HG02571 (cell line): Measurements from ENCODE around the gene ERBIN.
"Not testable (repeated sequence)": the region's sequence is repeated elsewhere in the genome, so short reads cannot be mapped to it uniquely, and the experiment has no call there.

Source experiments
- ATAC-seq: cut with Tn5 transposase; IDR thresholded peaks from one replicate; pipeline ENCODE4 v1.9.1; 2021; ENCODE audit warnings: mild to moderate bottlenecking, moderate library complexity; ENCODE audit not compliant: unreplicated experiment

ERBIN gene

DNA sequence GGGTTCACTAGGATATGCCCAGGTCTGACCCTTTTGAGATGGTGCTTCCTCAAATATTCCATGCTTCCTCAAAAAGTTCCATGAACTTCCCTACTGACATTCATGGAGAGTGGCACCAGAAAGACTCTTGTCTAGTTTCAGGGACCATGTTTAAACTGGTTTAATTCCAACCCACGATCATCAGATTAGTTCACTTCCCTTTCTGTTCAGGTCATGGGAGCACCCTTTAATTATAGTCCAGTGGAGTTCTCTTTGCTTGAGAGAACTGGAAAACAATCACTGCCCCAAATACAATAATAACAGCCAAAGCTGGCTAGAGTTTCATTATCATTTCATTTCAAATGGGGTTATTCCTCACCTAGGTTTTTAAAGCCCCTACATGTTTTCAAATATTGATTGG is 9.7 kb upstream of the ERBIN start:
- ATAC-seq = no peak

DNA sequence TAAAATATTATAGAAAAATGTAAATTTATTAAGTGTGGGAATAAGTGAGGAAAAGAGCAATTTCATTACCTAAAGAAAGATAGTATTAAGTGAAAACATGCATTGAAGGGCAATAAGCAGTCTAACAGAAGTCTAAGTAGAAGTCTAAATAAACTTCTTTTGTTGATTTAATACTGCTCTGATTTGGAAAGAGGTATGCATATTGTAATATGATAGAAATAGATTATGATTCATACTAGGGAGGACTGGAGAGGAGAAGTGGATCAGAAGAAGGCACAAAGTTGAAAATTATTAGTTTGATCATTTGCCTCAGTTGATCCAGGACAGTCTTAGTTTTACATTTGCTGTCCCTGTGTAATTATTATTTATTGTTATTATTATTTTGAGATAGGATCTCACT is 6.6 kb upstream of the ERBIN start:
- ATAC-seq = no peak

DNA sequence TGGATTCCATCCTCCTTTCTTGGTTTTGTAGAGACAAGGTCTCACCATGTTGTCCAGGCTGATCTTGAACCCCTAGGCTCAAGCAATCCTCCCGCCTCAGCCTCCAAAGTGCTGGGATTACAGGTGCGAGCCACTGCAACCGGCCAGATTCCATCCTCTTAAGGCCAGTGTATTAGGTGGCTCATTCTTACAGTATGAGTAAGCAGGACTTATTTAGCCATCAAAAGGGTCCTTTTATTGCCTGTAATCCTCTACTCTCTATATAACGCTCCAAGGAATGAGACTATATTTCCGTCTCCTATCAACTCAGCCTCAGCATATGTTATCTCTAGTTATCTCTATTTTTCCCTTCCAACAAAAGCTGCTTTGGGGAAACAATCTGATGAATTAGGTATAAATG is 3.0 kb upstream of the ERBIN start:
- ATAC-seq = no peak

DNA sequence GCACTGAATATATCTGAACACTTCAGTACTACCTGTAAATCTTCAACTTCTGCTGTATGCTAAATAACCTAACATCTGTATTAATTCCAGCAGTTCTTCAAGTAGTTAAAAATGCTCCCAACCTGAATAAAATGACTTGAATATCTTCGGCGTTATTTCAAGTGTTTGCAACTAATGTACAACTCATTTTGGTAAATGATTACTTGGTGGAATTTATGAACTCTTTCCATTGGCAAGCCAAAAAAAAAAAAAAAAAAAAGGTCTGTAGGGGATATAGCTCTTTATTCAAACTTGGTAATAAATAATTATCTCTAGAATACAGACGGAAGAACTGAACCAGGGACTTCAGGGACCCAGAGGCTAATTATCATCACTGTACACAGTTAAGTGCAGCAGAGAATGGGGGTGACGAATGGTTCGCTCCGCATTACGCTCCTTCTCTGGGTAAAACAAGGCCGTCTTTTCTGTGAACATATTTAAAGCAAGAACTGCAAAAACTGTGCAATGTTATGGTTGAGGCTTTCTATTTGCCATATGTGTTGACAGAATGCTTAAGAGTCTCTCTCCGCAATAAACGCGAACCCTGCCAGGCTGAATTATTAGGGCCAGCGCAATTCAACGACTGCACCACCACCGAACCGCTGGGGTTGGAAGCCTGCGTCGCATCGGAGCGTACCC is 1.9 kb upstream of the ERBIN start:
- ATAC-seq = no peak

DNA sequence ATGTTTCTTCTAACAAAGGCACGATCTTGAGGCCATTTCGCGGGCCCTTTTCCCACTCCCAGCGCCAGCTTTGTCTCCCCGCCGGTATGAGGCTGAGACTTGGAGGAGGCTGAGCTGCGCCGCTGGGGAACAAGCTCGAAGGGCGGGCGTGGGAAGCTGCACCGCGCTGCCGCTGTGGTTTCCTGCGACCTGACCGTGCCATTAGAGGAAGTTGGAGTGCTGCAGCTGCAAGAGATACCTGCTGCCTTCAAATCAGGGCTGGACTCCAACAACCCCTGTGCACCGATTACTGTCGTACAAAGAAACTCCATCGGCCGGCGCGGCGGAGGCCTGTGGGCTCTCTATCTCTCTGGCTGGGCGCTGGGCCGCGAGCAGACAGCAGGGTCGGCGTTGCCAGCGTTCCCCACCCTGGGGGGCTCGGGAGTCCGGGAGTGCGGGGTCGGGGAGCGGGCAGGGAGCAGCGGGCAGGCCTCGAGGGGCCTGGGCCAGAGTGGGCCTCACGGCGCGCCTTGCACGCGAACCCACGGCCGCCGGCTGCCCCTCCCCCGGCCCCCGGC is 1.3 kb upstream of the ERBIN start:
- peak; percentile 54 for ATAC-seq

DNA sequence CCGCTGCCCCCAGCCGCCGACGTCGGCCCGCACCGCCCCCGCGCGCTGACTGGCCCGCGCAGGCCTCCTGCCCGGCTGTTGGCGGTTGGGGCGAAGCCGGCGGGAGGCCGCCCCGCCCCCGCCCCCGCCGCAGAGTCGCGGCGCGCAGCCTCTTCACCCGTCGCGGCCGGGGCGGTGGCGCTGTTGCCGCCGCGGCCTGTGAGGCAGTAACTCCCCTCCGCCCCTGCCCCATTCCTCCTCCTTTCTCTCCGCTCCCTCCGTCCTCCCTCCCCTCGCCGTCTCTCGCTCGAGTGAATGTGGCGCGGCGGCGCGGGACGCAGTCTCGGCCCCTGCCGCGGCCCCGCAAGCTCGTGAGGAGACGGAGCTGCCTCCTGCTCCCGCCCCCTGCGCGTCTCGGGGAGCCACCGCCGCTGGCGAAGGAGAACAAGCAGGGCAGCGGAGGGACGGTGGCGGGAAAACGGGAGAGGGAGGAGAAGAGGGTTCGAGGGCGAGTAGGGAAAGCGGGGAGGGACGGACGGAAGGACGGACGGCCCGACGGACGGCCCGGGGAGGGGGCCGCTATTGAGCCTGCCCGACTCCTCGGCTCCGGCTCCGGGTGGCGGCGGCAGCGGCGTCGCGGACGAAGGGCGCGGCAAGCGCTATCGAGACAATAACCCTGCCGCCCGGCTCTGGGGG is 637 bp upstream of the ERBIN start:
- ATAC-seq = peak; percentile 58

DNA sequence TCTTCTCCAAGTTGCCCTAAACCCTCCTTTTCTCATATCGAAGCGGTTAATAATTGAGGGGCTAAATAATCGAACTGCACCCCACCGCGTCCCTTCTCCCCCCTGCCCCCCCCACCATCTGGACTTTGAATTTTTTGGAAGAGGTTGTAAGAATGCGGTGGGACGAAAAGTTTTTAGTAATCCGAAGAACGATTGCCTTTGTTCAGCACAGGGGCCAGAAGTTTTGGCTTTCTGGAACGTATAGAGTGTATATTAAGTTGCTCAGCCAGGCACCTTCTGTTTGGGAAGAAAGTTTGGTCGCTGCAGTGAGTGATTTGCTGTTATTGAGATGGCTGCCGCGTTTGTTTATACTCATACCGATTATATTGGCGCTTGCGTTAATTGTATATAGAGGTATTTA is 518 bp downstream of the ERBIN start:
- ATAC-seq = no peak

DNA sequence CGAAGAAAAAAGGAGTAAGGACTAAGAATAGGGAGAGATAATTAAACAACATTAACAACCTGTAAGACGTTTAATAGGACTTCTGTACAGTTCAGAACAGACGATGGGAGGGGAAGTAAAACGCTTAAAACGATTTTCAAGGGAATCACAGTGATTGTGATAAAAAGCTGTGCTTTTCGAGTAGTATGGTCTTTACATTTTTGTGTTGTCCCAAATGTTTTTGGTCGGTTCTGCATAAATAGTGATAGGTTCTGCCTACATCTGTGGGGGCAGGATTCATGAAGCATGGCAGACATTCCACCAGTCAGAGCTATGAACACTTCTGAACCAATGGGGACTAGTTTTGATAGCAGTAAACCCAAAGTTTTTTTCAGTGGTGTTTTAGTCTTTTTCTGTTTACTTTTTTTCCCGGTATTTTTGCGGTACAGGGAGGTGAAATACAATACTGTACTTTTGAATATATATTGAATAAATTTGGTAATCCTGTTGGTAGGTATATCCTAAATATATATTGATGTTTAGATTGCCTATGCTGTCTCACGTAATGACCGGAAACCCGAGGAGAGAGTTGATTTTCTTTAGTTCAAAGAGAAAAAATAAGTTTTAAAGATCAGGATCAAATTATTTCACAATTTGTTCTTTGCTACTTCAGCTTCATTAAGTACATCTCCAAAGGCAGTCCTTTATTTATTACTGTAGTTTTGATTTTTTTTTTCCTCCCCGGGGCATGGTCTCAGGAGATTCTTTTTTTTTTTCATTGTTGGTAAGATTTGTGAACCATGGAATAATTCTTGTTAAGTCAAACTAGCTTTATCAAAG is 1.3 kb downstream of the ERBIN start:
- ATAC-seq = no peak

DNA sequence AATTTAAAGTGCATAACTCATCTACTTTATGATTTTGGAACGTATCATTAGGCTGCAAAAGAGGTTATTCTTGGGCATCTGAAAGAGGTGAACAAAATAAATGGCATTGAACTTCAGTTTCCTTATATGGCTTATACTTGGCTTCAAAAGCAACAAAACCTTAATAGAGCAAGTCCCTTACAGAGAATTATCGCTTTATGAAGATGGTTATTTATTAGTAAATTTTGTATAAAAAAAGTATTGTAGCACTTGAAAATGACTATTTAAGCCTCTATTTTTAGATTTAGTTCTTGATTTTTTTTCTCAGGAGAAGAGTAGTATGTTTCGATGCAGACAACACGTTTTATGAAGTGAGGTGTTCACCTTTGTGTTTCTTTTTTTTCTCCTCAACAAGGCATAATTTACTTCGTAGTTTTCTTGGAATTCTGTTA is 2.0 kb downstream of the ERBIN start:
- no peak for ATAC-seq

DNA sequence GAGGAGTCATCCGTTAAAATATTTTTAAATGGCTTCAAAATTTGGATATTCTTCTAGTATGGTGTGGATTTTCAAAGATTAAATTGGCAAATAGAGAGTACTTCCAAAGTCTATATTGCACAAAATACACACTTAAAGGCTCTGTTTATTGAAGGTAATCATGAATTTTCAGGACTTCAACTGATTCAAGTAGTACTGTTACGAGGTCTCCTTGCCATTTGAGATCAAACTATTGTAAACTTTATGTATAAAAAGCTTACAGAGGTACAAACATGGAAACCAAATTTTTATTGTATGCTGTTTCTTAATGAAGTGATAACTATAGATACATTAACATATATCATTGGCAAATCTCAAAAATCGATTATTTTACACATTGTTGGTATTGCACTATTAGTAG is 2.5 kb downstream of the ERBIN start:
- ATAC-seq = no peak

DNA sequence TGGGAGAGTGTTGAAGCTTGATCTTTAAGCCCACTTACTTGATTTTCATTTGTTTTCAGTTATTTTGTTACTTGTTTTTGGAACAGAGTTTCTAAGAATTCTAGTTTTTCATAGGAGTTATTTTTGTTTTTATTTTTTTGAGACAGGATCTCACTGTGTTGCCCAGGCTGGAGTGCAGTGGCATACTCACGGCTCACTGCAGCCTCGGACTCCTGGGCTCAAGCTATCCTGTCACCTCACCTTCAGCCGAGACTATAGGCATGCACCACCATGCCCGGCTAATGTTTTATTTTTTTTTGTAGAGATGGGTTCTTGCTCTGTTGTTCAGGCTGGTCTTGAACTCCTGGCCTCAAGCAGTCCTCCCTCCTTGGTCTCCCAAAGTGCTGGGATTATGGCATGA is 6.3 kb downstream of the ERBIN start:
- ATAC-seq = no peak

DNA sequence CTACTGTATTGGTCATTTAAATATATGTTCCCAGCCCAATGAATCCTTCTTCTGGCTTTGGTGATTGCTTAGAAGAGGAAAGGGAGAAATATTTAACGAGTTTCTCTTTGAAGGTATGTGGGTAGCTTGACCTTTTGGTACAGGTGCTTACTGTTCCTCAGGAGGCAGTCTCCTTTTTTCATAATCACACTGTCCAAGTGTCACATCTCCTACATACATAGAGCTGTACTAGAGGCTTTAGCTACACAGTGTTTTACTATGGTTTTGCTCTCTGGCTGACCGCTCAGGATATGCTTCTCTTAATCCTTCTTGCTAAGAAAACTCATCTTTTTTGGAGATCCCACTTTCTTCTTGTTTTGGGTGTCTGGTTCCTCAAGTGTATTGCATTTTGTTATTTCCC is 6.9 kb downstream of the ERBIN start:
- no peak for ATAC-seq

DNA sequence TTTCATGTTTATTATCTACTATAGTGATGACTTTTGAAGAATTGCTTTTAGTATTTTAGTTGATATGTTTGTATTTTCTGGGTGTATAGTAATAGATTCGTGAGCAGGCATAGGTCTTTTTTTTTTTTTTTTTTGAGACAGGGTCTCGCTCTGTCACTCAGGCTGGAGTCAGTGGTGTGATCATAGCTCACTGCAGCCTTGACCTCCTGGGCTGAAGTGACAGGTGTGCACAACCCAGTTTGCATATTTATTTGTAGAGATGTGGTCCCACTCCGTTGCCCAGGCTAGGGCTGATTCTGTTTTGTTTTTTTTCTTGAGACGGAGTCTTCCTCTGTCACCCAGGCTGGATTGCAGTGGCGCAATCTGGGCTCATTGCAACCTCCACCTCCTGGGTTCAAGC is 11.9 kb downstream of the ERBIN start:
- ATAC-seq = peak; percentile 87

DNA sequence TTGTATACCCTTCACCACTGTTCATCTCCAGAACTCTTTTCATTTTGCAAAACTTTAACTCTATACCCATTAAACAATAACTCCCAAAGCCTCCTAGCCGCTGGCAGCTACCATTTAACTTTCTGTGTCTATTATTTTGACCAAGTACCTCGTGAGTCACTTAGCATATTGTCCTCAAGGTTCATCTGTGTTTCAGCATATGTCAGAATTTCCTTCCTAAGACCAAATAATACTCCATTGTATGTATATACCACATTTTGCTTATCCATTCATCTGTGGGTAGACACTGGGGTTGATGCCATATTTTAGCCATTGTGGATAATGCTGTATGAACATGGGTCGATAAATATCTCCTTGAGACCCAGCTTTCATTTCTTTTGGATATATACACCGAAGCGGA is 17.4 kb downstream of the ERBIN start:
- ATAC-seq = no peak

DNA sequence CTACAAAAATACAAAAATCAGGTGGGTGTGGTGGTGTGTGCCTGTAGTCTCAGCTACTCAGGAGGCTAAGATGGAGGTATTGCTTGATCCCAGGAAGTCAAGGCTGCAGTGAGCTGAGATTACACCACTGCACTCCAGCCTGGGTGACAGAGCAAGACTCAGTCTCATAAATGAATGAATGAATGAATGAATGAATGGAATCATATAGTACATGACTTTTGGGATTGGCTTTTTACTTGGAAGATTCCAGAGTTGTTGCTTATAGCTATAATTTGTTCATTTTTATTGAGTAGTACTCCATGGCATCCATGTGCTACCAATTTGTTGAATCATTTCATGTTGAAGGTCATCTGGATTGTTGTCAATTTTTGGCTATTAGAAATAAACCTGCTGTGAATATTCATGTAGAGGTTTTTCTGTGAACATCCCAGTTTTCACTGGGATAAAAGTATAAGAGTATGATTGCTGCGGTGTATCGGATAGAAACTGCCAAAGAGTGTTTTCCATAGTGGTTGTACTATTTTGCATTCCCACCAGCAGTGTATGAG is 19.9 kb downstream of the ERBIN start:
- no peak for ATAC-seq

DNA sequence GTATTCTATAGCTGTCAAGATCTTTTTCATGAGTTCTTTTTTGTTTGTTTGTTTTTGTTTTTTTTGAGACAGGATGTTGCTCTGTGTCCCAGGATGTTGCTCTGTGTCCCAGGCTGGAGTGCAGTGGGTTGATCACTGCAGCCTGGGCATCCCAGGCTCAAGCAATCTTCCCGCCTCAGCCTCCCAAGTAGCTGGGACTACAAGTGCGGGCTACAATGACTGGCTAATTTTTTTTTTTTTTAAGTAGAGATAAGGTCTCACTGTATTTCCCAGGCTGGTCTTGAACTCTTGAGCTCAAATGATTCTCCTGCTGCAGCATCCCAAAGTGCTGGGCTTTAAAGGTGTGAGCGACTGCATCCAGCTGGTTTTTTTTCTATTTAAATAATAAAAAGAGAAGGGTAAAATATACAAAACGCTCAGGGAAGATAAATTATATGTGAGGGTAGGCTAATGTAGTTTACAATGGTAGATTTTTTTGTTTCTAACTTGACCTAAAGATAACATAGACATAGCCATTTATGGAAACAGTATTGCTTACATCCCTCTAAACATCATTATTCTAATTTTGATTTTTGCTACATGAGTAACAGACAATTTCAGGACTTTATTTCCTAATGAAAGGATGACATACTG is 21.9 kb downstream of the ERBIN start:
- no peak for ATAC-seq

DNA sequence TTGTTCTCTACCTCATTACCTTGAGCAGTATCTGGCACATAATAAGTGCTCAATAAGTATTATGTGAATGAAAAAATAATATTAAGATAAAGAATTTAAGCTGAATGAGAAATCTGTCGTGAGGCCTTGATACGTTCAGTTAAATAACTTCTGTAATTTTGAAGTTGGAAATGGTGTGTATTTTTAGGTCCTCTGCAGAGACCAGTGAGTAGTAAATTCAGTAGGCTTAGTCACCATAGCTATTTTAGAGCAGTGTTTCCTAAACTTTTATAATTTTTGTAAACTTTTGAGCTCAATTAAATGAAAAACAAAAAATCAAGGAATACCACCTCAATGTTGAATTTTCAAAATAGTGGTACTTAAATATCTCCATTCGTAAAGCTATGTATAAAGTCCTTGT is 25.0 kb downstream of the ERBIN start:
- no peak for ATAC-seq

DNA sequence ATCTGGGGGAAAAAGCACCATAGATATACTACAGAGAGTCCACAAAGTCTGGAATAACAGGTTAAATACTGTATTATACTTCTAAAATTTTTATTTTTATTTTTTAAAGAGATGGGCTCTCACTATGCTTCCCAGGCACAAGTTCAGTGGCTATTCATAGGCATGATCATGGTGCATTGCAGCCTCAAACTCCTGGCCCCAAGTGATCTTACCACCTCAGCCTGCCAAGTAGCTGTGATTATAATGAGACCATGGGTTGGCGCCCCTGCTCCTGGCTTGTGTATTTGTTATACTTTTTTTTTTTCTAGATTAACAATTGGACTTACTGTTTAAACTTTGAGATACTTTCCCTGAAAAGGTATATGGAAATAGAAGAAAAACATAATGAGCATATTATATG is 25.9 kb downstream of the ERBIN start:
- no peak for ATAC-seq

DNA sequence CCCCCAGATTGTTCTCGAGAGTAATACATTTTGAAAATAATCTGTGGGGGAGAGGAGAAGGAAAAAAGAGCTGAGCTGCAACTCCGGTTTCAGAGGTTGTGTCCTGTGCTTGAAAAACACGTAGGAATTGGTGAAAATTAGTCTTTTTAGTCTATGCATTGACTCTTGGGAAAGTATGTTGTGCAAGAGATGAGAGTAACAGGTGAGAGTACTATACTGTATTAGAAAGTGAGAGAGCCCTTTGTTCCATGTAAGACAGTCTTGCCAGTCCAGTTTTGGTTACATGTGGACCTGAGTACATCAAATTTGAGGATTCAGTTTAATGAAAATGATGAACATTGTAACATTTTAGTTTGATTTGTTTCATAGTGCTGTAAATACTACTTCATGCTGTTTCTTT is 27.8 kb downstream of the ERBIN start:
- ATAC-seq = no peak

DNA sequence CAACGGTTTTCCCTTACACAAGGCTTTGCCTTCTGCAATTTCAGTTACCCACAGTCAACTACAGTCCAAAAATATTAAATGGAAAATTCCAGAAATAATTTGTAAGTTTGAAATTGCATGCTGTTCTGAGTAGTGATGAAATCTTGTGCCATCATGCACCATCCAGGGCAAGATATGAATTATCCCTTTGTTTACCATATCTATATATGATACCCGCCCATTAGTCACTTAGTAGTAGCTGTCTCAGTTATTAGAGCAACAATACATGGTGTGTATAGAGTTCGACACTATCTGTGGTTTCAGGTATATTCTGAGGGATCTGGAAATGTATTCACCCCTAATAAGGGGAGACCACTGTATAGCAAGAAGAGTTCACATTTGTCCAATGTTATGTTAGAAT is 29.4 kb downstream of the ERBIN start:
- ATAC-seq = no peak

DNA sequence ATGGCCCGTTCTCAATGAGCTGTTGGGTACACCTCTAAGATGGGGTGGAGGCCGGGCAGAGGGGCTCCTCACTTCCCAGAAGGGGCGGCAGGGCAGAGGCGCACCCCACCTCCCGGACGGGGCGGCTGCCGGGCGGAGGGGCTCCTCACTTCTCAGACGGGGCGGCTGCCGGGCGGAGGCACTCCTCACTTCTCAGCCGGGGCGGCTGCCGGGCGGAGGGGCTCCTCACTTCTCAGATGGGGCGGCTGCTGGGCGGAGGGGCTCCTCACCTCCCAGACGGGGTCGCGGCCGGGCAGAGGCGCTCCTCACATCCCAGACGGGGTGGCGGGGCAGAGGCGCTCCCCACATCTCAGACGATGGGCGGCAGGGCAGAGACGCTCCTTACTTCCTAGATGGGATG is 31.3 kb downstream of the ERBIN start:
- ATAC-seq = not testable (repeated sequence)
